HCT116 (cell line): Measurements from ENCODE around the gene GLO1. TPM values are rescaled to one million over a fixed set of nuclear protein-coding genes. Genes with fewer than 3 reads are reported as not detected.

Source experiments
- ATAC-seq: fragments of 200-7000 bp; cut with Tn5 transposase; 2 replicates; pipeline ENCODE4 v1.9.1; 2020; ENCODE audit warnings: mild to moderate bottlenecking, moderate library complexity
- Bru-seq: library from RNA; stranded (reverse); fragments of 400-500 nt; gene quantifications from one replicate; lab custom pipeline; 2021; lab: Mats Ljungman, UMichigan
- BruChase-seq, 2 experiments: library from RNA; stranded (reverse); fragments of 400-500 nt; gene quantifications; one replicate each; lab custom pipeline; 2021; lab: Mats Ljungman, UMichigan
- BruUV-seq: library from RNA; stranded (reverse); fragments of 400-500 nt; replicated peaks from 2 replicates; lab custom pipeline; 2021; lab: Mats Ljungman, UMichigan
- CTCF ChIA-PET: fragments of 300-600 bp; sonication (Branson Sonifier 250); formaldehyde crosslinking; loops from one replicate; lab custom pipeline; 2021; ENCODE audit warnings: antibody characterized with exemption; lab: Charles Lee
- POLR2A ChIA-PET: fragments of 300-600, 350-600 bp; sonication (Branson Sonifier 250); formaldehyde crosslinking; loops from one replicate; lab custom pipeline; 2021; ENCODE audit warnings: antibody characterized with exemption; lab: Charles Lee
- RAD21 ChIA-PET, 2 experiments: fragments of 300-600 bp; sonication (Branson Sonifier 250); formaldehyde crosslinking; loops; one replicate each; lab custom pipeline; 2023; ENCODE audit warnings: low total read pairs in 2 of 2; ENCODE audit not compliant: uncharacterized antibody in 2 of 2, unreplicated experiment in 2 of 2, low non-redundant PET in 1 of 2; lab: Charles Lee
- DNase-seq: peaks from one replicate; pipeline ENCODE4 v3.0.0-alpha.2; 2010; ENCODE audit warnings: low read depth, low spot score
- H2AFZ ChIP-seq: fragments of 200-600 bp; shearing (Covaris generic), sonication (generic); 2 replicates; pipeline ENCODE4 v1.6.1; 2017; ENCODE audit warnings: low read depth, mixed run types, mixed read lengths, antibody characterized with exemption, low read length; ENCODE audit not compliant: poor library complexity, severe bottlenecking
- H3K27ac ChIP-seq: 2 replicates; pipeline ENCODE4 v1.5.1; 2012; ENCODE audit warnings: low read depth, low read length
- H3K27me3 ChIP-seq: fragments of 200-600 bp; sonication (generic); 2 replicates; pipeline ENCODE4 v1.6.1; 2016; ENCODE audit warnings: mixed run types, low read length, mixed read lengths; ENCODE audit not compliant: insufficient read depth
- H3K36me3 ChIP-seq, 2 experiments: fragments of 200-500 bp in 1 of 2; fragments of 200-600 bp in 1 of 2; sonication (Bioruptor generic) in 1 of 2; sonication (generic) in 1 of 2; 2 replicates each; pipeline versions ENCODE4 v1.5.1 to v1.6.1; 2014 to 2016; ENCODE audit warnings: low read length in 2 of 2, inconsistent platforms in 1 of 2, mixed read lengths in 1 of 2, mixed run types in 1 of 2; ENCODE audit not compliant: insufficient read depth in 2 of 2, control insufficient read depth in 1 of 2
- H3K4me1 ChIP-seq, 2 experiments: fragments of 200-600 bp in 1 of 2; sonication (generic) in 1 of 2; 2 replicates each; pipeline versions ENCODE4 v1.5.1 to v1.6.1; 2012 to 2017; ENCODE audit warnings: low read length in 2 of 2, inconsistent platforms in 1 of 2, mild to moderate bottlenecking in 1 of 2, mixed read lengths in 1 of 2, mixed run types in 1 of 2, moderate library complexity in 1 of 2; ENCODE audit not compliant: insufficient read depth in 2 of 2, control insufficient read depth in 1 of 2
- H3K4me2 ChIP-seq: fragments of 200-600 bp; sonication (generic); 2 replicates; pipeline ENCODE4 v1.6.1; 2017; ENCODE audit warnings: mixed run types, low read length, mixed read lengths
- H3K4me3 ChIP-seq, 2 experiments: fragments of 200-600 bp in 1 of 2; sonication (generic) in 1 of 2; replicated peaks in 1 of 2; 2 replicates each; pipeline ENCODE4 v1.5.1; 2011 to 2016; ENCODE audit warnings: low read length in 2 of 2, control low read depth in 1 of 2, low read depth in 1 of 2, mild to moderate bottlenecking in 1 of 2, mixed read lengths in 1 of 2, mixed run types in 1 of 2
- H3K79me2 ChIP-seq: fragments of 200-600 bp; sonication (generic); 2 replicates; pipeline ENCODE4 v1.6.1; 2017; ENCODE audit warnings: mild to moderate bottlenecking, mixed run types, low read length, moderate library complexity, mixed read lengths; ENCODE audit not compliant: insufficient read depth
- H3K9ac ChIP-seq: fragments of 200-600 bp; sonication (generic); 2 replicates; pipeline ENCODE4 v1.6.1; 2016; ENCODE audit warnings: low read length, mixed read lengths
- H3K9me2 ChIP-seq: fragments of 200-600 bp; sonication (generic), shearing (Covaris generic); 2 replicates; pipeline ENCODE4 v1.6.1; 2017; ENCODE audit warnings: mixed run types, mild to moderate bottlenecking, moderate library complexity; ENCODE audit not compliant: insufficient read depth
- H3K9me3 ChIP-seq, 2 experiments: fragments of 200-500 bp in 1 of 2; fragments of 200-600 bp in 1 of 2; sonication (Bioruptor generic) in 1 of 2; sonication (generic) in 1 of 2; 2 replicates each; pipeline ENCODE4 v1.6.1; 2014 to 2017; ENCODE audit warnings: low read length in 2 of 2, mixed read lengths in 2 of 2, inconsistent platforms in 1 of 2, low read depth in 1 of 2, mild to moderate bottlenecking in 1 of 2, mixed run types in 1 of 2, moderate library complexity in 1 of 2; ENCODE audit not compliant: control insufficient read depth in 1 of 2, insufficient read depth in 1 of 2
- H4K20me1 ChIP-seq: fragments of 200-600 bp; sonication (generic), shearing (Covaris generic); 2 replicates; pipeline ENCODE4 v1.6.1; 2017; ENCODE audit warnings: mixed run types, mild to moderate bottlenecking, moderate library complexity; ENCODE audit not compliant: insufficient read depth
- ATF3 ChIP-seq: IDR thresholded peaks from 2 replicates; pipeline ENCODE4 v1.6.1; 2012
- CEBPB ChIP-seq: IDR thresholded peaks from 2 replicates; pipeline ENCODE4 v1.6.1; 2012; ENCODE audit warnings: low read depth
- EGR1 ChIP-seq: IDR thresholded peaks from 2 replicates; pipeline ENCODE4 v1.6.1; 2012; ENCODE audit warnings: low read depth
- ELF1 ChIP-seq: IDR thresholded peaks from 2 replicates; pipeline ENCODE4 v1.6.1; 2012; ENCODE audit warnings: low read depth, borderline replicate concordance
- EZH2phosphoT487 ChIP-seq: fragments of 200-600 bp; IDR thresholded peaks from 2 replicates; pipeline ENCODE4 v1.6.1; 2018; ENCODE audit warnings: antibody characterized with exemption, borderline replicate concordance
- POLR2A ChIP-seq: IDR thresholded peaks from 2 replicates; pipeline ENCODE4 v1.7.0; 2011; ENCODE audit warnings: borderline replicate concordance; ENCODE audit not compliant: insufficient read depth, insufficient read length; ENCODE audit errors: extremely low read depth
- POLR2AphosphoS5 ChIP-seq: IDR thresholded peaks from 2 replicates; pipeline ENCODE4 v1.6.1; 2011; ENCODE audit warnings: mild to moderate bottlenecking, low read depth, low read length, moderate library complexity
- RAD21 ChIP-seq: IDR thresholded peaks from 2 replicates; pipeline ENCODE4 v1.6.1; 2012; ENCODE audit warnings: low read depth, mild to moderate bottlenecking
- SIN3A ChIP-seq: IDR thresholded peaks from 2 replicates; pipeline ENCODE4 v1.6.1; 2012; ENCODE audit warnings: low read depth
- SP1 ChIP-seq: IDR thresholded peaks from 2 replicates; pipeline ENCODE4 v1.6.1; 2012; ENCODE audit warnings: low read depth
- YY1 ChIP-seq: IDR thresholded peaks from 2 replicates; pipeline ENCODE4 v1.6.1; 2011; ENCODE audit warnings: low read length, low read depth, moderate library complexity, mild to moderate bottlenecking; ENCODE audit not compliant: insufficient replicate concordance; ENCODE audit errors: extremely low read depth
- ZBTB33 ChIP-seq: IDR thresholded peaks from 2 replicates; pipeline ENCODE4 v1.6.1; 2011; ENCODE audit warnings: mild to moderate bottlenecking, low read length, moderate library complexity; ENCODE audit not compliant: insufficient replicate concordance; ENCODE audit errors: extremely low read depth
- ZFX ChIP-seq: fragments of 450-650 bp; IDR thresholded peaks from 2 replicates; pipeline ENCODE4 v1.6.1; 2017
- ZNF274 ChIP-seq: fragments of 200-500 bp; sonication (Bioruptor generic); IDR thresholded peaks from 2 replicates; pipeline ENCODE4 v1.6.1; 2014; ENCODE audit warnings: mild to moderate bottlenecking, low read depth, low read length, inconsistent platforms
- intact Hi-C: fragments of 100-400 bp; cut with micrococcal nuclease; formaldehyde crosslinking; loops from 2 replicates; pipeline ENCODE4 v1.10.0; 2022
- long read RNA-seq: library from polyadenylated mRNA; unstranded; transcript quantifications from one replicate; pipeline ENCODE4 v2.0.0, GENCODE V29; 2021; ENCODE audit not compliant: unreplicated experiment
- polyA plus RNA-seq: library from polyadenylated mRNA; unstranded; fragments of >200 nt; gene quantifications from 2 replicates; pipeline ENCODE4 v1.2.1, GENCODE V29; 2012; ENCODE audit warnings: missing spikeins
- total RNA-seq: library from RNA; stranded (reverse); gene quantifications from one replicate; pipeline ENCODE4 v1.2.1, GENCODE V29; 2021; ENCODE audit not compliant: unreplicated experiment
- TF ChIP-seq, protein P1 (sequence below): IDR thresholded peaks from 2 replicates; pipeline ENCODE4 v1.6.1; 2012

GLO1 gene
- total RNA-seq (191 TPM), Bru-seq, nascent RNA (percentile 95 among the genes with signal in this experiment), BruChase-seq, experiment 1, labeled RNA remaining after a 6-hour chase (percentile 96 among the genes with signal in this experiment), BruChase-seq, experiment 2, labeled RNA remaining after a 2-hour chase (percentile 88 among the genes with signal in this experiment)
- 50.0 and 81.7 TPM in 2 replicates for polyA plus RNA-seq
- long read RNA-seq, transcript GLO1-201 (6 exons, 2,012 nt), result major isoform, 186 of 205 reads
- long read RNA-seq, partial matches to known transcripts, result 18 of 205 reads
- long read RNA-seq, other reads (novel, unspliced or antisense), result 1 of 205 reads

DNA sequence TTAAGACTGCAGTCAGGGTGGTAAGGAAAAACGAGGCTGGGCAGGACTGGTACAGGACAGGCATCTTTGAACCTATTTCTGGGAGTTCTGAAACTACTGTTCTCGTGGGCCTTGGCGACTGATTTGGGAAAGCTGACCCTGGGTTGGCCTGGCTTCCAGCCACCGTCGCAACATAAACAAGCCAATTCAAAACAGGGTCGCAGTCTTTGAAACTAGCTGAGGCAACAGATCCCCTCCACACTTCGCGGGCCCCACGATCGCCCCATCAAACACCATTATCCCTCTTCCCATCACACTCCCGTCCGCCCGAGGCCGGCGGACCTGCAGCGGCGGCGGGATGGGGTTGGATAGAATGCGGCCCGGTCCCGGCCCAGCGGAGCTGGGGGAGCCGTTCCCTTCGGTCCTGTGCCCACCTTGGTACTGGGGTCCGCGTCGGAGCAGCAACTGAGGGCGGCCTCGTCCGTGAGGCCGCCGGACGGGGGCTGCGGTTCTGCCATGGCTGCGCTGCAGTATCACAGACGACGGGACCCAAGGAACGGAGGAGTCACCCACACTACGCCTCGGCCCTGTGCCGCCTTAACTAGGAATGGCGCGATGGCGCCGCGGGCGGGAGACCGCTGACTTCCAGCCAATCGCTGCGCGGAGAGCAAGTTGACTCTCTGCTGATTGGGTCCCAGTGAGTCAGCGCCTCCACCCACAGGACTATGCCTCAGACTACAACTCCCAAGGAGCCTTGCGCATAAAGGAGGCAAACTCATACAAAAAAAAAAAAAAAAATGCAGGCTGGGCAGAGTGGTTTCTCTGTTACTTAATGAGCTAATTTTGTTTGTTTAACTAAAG lies at the start of gene GLO1:
TSS of gene GLO1 (minus strand) at position 588 of the 840 bp plus-strand sequence. CDS start at position 497, 91 bp downstream.
- Histone ChIP-seq H3K79me2 (peaks cover 50% of the 10 kb centered on the region), H3K27ac (peak within 1 kb of the TSS; percentile 70), H3K27me3 (no peaks in the 10 kb centered on the region), H3K9me3 (no peaks in the 10 kb centered on the region), H3K4me3 (peak within 1 kb of the TSS; percentile 81 to 86), H2AFZ (peak within 1 kb of the TSS; percentile 88), H3K9ac (peak within 1 kb of the TSS; percentile 82), H3K9me2 (no peaks in the 10 kb centered on the region), H4K20me1 (no peaks in the 10 kb centered on the region), H3K4me2 (peak within 1 kb of the TSS; percentile 91), H3K36me3 (peaks cover 2 to 15% of the 10 kb centered on the region in 2 experiments; a peak in 2 of 4 replicates), H3K4me1 (peaks cover 0 to 11% of the 10 kb centered on the region in 2 experiments; a peak in 2 of 4 replicates)
- DNase-seq (peak; percentile 97), ATAC-seq (peak; percentile 99)
- ChIA-PET RAD21 (no interaction called here), CTCF (interaction anchor here (1.1 kb wide), 1 partner anchor 9 kb away, joined by 3 read pairs; no protein-coding TSS in a partner anchor), POLR2A (interaction anchor here (0.6 to 1.5 kb wide), 7 partner anchors 10 to 24 kb away, joined by 3 to 13 read pairs (median 4); no protein-coding TSS in a partner anchor)
- intact Hi-C loops, result no loop called here
- TSS peak; percentile 50 for BruUV-seq
- TF ChIP-seq ZFX, result peak; percentile 98
- no peak for TF ChIP-seq ATF3
- TF ChIP-seq POLR2AphosphoS5, result peak; percentile 94
- TF ChIP-seq YY1, result peak; percentile 83
- TF ChIP-seq EGR1, result no peak
- TF ChIP-seq SP1, result peak; percentile 96
- TF ChIP-seq ZBTB33, result no peak
- TF ChIP-seq POLR2A, result peak; percentile 91
- no peak for TF ChIP-seq SIN3A
- no peak for TF ChIP-seq EZH2phosphoT487
- TF ChIP-seq, protein P1, sequence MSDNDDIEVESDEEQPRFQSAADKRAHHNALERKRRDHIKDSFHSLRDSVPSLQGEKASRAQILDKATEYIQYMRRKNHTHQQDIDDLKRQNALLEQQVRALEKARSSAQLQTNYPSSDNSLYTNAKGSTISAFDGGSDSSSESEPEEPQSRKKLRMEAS, result peak; percentile 87
- no peak for TF ChIP-seq ZNF274
- no peak for TF ChIP-seq RAD21
- no peak for TF ChIP-seq CEBPB
- TF ChIP-seq ELF1, result no peak
